Stimulated activated CD8-positive, alpha-beta memory T cell treated with anti-CD3 and anti-CD28 coated beads, Interleukin-7, amount 100 ng/mL, for 4 hours (primary cell): Measurements from ENCODE around the gene PPP3CA.
"Not testable (repeated sequence)": the region's sequence is repeated elsewhere in the genome, so short reads cannot be mapped to it uniquely, and the experiment has no call there.

Experiments used
- DNase-seq, 2 donors: peaks; one replicate each; pipeline ENCODE4 v3.0.0-alpha.2; 2020; ENCODE audit warnings: low read depth in 2 of 2

PPP3CA gene

GRCh38 chr4:101098666-101099400 lies 248.5 kb downstream of the PPP3CA start:
- no peak for DNase-seq

DNA sequence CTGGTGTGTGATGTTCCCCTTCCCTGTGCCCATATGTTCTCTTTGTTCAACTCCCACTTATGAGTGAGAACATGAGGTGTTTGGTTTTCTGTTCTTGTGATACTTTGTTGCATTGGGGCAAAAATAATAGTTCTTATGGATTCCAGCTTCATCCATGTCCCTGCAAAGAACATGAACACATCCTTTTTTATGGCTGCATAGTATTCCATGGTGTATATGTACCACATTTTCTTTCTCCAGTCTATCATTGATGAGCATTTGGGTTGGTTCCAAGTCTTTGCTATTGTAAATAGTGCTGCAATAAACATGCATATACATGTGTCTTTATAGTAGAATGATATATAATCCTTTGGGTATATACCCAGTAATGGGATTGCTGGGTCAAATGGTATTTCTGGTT lies 254.7 kb downstream of the PPP3CA start:
- DNase-seq = not testable (repeated sequence)

- no peak for DNase-seq
Measured at GRCh38 chr4:101089168-101089567, 258.2 kb downstream of the PPP3CA start.

- DNase-seq = no peak
Measured at GRCh38 chr4:101086801-101087586, 260.3 kb downstream of the PPP3CA start.

DNA sequence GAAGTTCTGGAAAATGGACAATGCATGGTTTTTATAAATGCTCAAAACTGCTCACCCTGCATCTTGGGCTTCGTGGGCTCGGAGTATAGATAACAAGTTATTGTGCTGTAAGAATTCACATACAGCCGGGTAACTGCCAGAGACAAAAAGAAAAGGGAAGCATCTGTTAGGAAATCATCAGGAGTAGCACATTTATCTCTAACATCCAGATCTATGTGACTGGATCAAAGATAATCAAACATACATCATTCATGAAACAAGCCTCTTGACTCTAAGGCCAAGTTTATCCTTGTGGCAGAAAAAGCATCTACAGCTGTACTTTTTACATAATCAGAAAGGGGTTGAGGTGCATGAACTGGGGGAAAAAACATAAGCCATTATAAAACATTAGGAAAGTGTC lies 264.2 kb downstream of the PPP3CA start:
- DNase-seq = no peak

GRCh38 chr4:101081695-101082369 lies 265.5 kb downstream of the PPP3CA start:
- DNase-seq = no peak

GRCh38 chr4:101081166-101081565 lies 266.2 kb downstream of the PPP3CA start:
- DNase-seq = no peak

DNA sequence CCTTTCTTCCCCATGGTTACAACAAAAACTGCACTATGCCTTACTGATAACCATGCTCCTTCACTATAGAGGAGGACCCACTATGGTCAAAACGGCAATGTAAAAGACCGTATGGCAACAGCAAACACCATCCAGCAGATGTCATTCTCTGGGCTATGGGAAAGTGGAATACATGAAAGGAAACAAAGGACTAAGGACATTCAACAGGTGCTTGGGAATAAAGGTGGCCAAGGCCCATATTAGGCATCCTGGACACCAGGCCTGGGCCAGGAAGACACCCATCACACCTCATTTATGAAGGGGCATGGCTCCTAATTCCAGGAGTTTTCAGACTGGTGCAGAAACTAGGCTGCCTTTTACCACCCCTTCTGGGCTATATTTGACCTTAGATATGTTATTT lies 268.4 kb downstream of the PPP3CA start:
- DNase-seq = no peak

DNA sequence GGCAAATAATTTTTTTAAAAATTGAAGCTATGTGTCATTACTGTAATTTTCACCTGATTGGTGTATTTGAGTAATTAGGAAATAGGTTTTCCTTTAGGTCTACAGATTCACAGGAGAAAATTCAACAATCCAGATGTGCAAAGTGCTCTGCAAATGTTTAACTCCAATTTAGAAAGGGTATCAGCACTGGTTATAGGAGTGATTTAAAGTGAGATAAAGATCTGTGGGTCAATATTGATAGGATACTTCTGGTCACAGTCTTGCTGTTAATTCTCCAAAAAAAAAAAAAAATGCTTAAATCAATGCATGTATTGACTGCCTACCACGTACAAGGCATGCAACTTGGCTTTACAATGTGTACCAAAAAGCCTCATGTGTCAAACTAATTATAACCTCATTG lies 271.3 kb downstream of the PPP3CA start:
- DNase-seq = no peak

GRCh38 chr4:101075536-101075935 lies 271.8 kb downstream of the PPP3CA start:
- no peak for DNase-seq

DNA sequence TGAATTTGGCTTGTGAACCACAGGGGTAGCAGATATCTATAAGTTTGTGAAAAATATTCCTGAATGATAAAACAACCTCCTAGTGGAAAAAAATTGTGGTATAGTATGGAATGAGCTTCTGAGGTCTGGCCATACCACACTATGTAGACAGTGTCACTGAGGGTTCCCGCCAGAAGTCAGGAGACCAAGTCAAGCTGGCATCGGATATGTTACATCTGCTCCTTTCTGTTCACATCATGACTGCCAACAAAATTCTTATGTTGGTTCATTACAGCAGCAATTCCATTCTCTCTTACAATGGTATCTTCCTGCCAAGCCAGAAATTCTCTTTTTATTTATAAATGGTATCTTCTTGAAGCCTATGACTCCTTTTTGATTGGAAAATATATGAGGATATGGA lies 273.0 kb downstream of the PPP3CA start:
- DNase-seq = no peak

DNA sequence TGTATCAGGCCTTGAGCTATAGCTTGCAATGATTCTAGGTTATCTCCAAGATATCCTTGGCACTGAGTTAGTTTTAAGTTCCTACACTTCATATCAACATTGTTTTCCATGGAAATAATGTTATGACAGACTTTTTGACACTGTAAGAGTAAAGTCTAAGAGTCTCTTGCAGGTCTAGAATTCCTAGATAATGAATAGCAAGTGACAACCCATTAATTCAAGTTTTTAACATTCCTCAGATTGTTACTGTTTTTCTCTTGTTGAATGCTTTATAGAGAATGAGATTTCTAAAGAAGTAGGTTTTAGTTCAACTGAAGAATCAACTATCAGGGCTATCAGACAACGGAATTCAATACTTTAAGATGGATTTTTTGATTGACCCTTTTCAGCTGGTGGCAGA lies 276.1 kb downstream of the PPP3CA start:
- DNase-seq = no peak

DNA sequence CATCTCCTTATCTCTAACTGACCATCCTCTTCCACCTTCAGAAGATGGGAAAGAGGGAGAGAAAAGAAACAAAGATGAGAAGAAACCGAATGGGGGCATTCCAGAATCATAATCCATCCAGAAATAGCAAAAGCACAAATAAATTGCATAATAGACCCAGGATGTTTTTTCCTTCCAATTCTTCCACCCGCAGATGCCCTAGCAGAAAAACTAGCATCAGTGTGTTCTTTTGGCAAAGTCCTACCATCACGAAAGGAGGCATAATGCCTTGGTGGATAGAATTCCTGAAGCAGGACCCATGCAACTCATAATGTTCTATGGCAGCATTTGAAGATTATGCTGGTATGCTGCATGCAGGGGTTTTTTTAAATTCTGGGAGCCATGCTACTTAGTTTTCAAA lies 279.2 kb downstream of the PPP3CA start:
- no peak for DNase-seq

DNA sequence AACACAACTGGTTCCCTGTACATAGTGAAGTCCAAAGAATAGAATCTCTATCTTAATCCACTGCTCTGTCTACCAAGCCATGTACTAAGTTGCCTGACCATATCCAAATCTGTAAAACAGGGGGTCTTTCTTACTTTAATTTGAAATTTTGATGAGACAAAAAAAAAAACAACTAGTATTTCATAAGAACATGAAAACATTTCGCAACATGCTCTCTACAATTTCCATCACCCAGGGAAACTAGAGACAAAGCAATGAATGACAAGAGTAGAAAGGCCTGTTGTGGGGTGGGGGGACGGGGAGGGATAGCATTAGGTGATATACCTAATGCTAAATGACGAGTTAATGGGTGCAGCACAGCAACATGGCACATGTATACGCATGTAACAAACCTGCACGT lies 279.9 kb downstream of the PPP3CA start:
- DNase-seq = no peak

GRCh38 chr4:101066626-101067170 lies 280.6 kb downstream of the PPP3CA start:
- no peak for DNase-seq

GRCh38 chr4:101065935-101066485 lies 281.3 kb downstream of the PPP3CA start:
- no peak for DNase-seq

DNA sequence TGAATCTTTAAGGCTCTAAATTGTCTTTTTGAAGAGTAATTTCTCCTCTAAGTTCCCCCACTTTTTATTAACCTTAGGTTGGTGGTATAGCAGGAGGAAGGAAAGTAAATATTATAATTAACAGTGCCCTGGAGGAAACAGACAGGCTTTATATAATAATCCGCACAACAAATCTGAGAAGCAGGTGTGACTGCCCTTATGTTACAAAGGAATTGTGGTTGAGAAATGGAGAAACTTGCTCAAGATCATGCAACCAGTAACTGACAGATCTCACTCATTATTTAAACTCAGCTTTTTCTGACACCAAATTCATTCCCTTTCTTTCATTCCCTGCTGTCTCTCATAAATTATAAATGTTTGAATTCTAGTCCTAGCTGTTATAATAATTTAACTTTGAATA lies 282.0 kb downstream of the PPP3CA start:
- DNase-seq = no peak

DNA sequence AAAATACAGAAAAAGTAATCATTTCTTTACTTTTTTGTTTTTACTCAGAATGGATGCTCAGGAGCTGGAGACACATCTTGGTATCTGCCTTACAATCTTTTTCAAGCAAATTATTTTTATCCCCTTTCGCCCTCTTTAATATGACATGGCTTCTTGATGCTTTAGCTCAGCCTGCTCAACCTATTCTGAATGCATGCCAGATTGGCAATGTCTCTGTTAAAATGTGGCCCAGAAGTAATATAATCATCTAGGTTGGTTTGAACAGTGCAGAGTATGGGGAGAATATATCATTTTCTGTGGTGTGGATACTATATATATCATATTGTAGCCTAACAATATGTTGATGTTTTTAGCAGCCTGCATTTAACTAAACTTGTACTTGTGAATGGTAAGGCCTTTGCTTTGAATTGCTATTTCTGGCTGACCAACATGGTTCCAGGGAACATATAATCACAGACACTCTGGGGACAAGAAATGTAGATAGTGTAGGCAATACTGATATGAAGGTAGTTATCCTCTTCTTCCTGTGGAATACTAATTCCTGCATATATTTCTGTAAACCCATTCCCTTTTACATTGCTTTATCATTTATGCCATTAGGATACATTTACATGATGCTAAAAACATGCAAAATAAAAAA lies 282.7 kb downstream of the PPP3CA start:
- no peak for DNase-seq

DNA sequence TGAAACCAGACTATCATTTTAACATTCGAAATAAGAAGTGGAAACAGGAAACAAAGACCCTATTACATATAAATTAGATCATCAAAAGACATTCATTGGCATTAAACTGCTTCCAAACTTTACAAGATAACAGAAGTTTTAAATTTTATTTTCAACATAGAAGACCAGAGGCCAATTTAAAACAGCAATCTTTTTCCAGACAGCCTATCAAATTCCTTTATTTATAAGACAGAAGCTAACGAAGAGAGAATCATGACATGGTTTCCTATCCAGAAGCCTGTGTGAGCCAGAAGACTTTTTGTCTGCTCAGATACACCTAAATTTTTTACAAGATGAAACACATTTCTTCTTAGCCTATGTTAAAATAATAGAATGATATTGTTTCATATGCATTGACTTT lies 291.9 kb downstream of the PPP3CA start:
- DNase-seq = no peak

- no peak for DNase-seq
Measured at GRCh38 chr4:101050837-101051205, 296.5 kb downstream of the PPP3CA start.

DNA sequence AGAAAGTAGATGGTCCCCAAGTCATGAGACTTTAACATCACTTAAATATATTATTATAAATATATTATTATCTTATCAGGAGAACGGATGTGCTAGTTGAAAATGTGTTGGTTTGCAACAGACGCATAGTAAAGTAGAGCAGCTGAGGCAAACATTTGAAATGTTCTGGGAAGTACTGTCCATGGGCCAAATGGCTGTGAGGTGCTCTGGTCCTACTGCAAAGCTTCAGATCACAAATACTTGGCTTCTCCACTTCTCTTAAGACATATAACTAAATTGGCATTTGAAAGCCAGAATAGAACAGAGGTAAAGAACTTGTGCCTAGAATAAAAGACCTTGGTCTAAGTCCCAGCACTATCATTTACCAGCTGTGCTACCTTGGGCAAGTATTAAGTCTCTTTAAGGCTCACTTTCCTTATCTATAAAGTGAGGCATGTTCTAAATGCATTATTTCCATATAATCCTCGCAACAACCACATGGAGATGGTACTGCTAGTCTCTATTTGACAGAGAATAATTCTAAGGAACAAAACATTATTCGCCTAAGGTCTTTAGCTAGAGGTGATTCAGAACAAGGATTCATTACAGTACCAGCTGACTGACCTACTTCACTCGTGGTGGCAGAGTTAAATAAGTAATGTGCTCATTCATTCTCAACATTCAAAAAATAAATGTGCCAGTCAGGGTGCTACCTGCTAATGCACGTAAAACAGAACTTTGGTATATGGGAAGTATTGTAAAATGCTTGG lies 297.1 kb downstream of the PPP3CA start:
- DNase-seq = no peak
